ENCODE measurements around the gene SLCO3A1. TPM values are rescaled to one million over a fixed set of nuclear protein-coding genes. Genes with fewer than 3 reads are reported as not detected.
A peak's percentile ranks its signal among the peaks of the same experiment; 100 is the strongest.

Gene SLCO3A1
- total RNA-seq, 1 donor from 2014 or later: 65.8 TPM

- Histone ChIP-seq H3K4me1 (peaks cover 43% of the 10 kb centered on the region), H3K9me3 (no peaks in the 10 kb centered on the region), H3K27ac (peak overlapping the region; percentile 80), H3K27me3 (no peaks in the 10 kb centered on the region), H3K4me3 (no peak overlapping the region), H3K36me3 (no peaks in the 10 kb centered on the region)
- intact Hi-C loops (cut with DNase I): loop anchor here (10.0 kb wide), 2 partner anchors 101 to 161 kb away; no protein-coding TSS in a partner anchor
- DNase-seq (ENCODE audit: extremely low spot score in 2 of 2): no peak
- TF ChIP-seq POLR2AphosphoS5 (IDR thresholded peaks at IDR 0.05; ENCODE audit: insufficient read depth in 1 of 2, low read depth in 1 of 2) (no peak), POLR2A (IDR thresholded peaks at IDR 0.05) (no peak), CTCF (IDR thresholded peaks at IDR 0.05) (no peak)
These were observed 172.3 kb downstream of the SLCO3A1 start for GRCh38 chr15:92025706-92026270.

GRCh38 chr15:92028389-92028724 is 174.8 kb downstream of the SLCO3A1 start:
- DNase-seq (ENCODE audit: extremely low spot score in 2 of 2): no peak
- no peaks in the 10 kb centered on the region for H3K27me3 ChIP-seq
- no peak for TF ChIP-seq POLR2AphosphoS5 (IDR thresholded peaks at IDR 0.05; ENCODE audit: insufficient read depth in 1 of 2, low read depth in 1 of 2)
- no peak for TF ChIP-seq POLR2A (IDR thresholded peaks at IDR 0.05)
- TF ChIP-seq CTCF (IDR thresholded peaks at IDR 0.05): no peak
- H3K36me3 ChIP-seq: no peaks in the 10 kb centered on the region
- peak overlapping the region in 1 of 2 donors; percentile 1 for H3K4me3 ChIP-seq
- H3K4me1 ChIP-seq: peaks cover 48% of the 10 kb centered on the region
- peak overlapping the region; percentile 80 for H3K27ac ChIP-seq
- intact Hi-C loops (cut with DNase I): loop anchor here (10.0 kb wide), 2 partner anchors 104 to 164 kb away; no protein-coding TSS in a partner anchor
- no peaks in the 10 kb centered on the region for H3K9me3 ChIP-seq

- H3K4me1 ChIP-seq: peaks cover 61% of the 10 kb centered on the region
- no peak for DNase-seq (ENCODE audit: extremely low spot score in 2 of 2)
These were observed 176.3 kb downstream of the SLCO3A1 start for GRCh38 chr15:92029767-92030166.

DNA sequence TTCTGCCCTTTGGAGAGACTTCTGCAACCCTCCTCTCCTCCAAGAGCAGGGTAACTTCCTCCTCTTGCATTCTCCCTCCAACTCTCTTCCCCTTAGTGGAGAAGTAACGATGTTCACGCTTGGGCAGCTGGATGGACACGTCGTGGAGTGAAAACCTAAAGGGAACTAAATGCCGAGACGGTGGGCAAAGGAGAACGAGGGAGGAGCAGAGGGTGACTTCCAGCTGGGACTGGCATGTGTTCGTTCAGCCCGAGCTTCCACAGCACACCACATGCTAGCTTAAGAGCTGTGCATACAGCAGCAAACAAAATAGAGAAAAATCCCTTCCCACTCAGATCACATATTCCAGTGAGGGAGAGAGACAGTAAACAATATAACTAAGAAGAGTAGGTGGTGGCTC is 179.8 kb downstream of the SLCO3A1 start:
- Histone ChIP-seq H3K4me1 (peaks cover 53% of the 10 kb centered on the region), H3K4me3 (no peak overlapping the region), H3K27me3 (no peaks in the 10 kb centered on the region), H3K27ac (no peak overlapping the region), H3K36me3 (no peaks in the 10 kb centered on the region), H3K9me3 (no peaks in the 10 kb centered on the region)
- intact Hi-C loops (cut with DNase I): no loop called here
- no peak for TF ChIP-seq POLR2AphosphoS5 (IDR thresholded peaks at IDR 0.05; ENCODE audit: insufficient read depth in 1 of 2, low read depth in 1 of 2)
- TF ChIP-seq POLR2A (IDR thresholded peaks at IDR 0.05): no peak
- no peak for TF ChIP-seq CTCF (IDR thresholded peaks at IDR 0.05)
- no peak for DNase-seq (ENCODE audit: extremely low spot score in 2 of 2)

More at GRCh38 chr15:92029767-92030166, 176.3 kb downstream of the SLCO3A1 start:
- intact Hi-C loops (cut with DNase I): loop anchor here (10.0 kb wide), 2 partner anchors 105 to 165 kb away; no protein-coding TSS in a partner anchor
- H3K9me3 ChIP-seq: no peaks in the 10 kb centered on the region
- H3K36me3 ChIP-seq: no peaks in the 10 kb centered on the region
- H3K4me3 ChIP-seq: no peak overlapping the region
- TF ChIP-seq CTCF (IDR thresholded peaks at IDR 0.05) (no peak), POLR2AphosphoS5 (IDR thresholded peaks at IDR 0.05; ENCODE audit: insufficient read depth in 1 of 2, low read depth in 1 of 2) (no peak), POLR2A (IDR thresholded peaks at IDR 0.05) (no peak)
- no peaks in the 10 kb centered on the region for H3K27me3 ChIP-seq
- H3K27ac ChIP-seq: peak overlapping the region; percentile 80

- Histone ChIP-seq H3K4me1 (peaks cover 53% of the 10 kb centered on the region), H3K27me3 (no peaks in the 10 kb centered on the region), H3K36me3 (no peaks in the 10 kb centered on the region), H3K4me3 (no peak overlapping the region), H3K27ac (no peak overlapping the region), H3K9me3 (no peaks in the 10 kb centered on the region)
- intact Hi-C loops (cut with DNase I): no loop called here
- DNase-seq (ENCODE audit: extremely low spot score in 2 of 2): no peak
- TF ChIP-seq POLR2A (IDR thresholded peaks at IDR 0.05): no peak
- no peak for TF ChIP-seq CTCF (IDR thresholded peaks at IDR 0.05)
- TF ChIP-seq POLR2AphosphoS5 (IDR thresholded peaks at IDR 0.05; ENCODE audit: insufficient read depth in 1 of 2, low read depth in 1 of 2): no peak
These were observed 180.2 kb downstream of the SLCO3A1 start for GRCh38 chr15:92033723-92034122.
